Activated CD8-positive, alpha-beta memory T cell treated with anti-CD3 and anti-CD28 coated beads, Interleukin-2, amount 50 U/mL, for 24 hours (primary cell): Measurements from ENCODE around the gene ATP9B.

Experiments
- DNase-seq: peaks from one replicate; pipeline ENCODE4 v3.0.0-alpha.2; 2020; ENCODE audit errors: extremely low read depth

Gene ATP9B

DNA sequence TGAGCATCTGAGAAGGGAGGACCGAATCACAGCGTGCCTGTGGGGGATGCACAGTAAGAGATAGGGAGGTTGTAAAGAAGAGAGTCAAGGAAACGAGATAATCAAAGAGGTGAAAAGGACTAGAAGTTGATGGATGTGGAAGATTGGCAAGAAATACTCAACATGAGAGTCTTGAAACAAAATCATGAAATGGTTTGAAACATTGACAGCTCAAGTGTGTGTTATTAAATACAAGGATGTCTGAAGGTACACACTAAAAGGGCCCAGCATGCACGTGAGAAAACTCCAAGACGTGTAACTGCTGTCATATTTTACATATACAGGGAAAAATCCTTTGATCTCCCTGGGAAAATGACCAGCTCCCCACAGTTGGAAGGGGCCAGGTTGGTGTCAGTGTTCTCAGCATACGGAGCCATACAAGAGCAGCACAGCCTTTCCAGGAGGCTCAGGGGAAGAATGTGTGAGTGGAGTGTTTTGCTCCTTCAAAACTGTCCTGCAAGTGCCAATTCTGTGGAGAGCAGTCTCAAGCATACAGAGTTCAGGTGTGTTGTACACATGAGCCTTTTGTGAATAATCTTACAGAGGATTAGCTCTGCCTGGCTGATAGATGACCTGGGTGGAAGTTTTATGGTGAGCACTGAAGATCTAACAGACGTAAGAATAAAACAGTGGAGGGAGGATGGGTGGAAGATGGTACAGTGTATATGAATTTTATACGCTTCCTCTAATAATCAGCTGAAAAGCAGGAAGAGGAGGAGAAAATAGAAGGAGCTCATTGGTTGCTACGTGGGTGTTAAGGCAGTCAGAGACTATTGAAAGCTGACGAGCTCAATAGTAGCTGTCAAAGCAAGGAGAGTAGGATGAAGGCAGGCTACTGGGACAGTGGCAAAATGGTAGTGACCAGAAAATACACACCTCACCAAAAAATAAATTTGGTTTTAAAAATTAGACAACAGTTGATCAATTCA, 126.8 kb downstream of the ATP9B start:
- DNase-seq = no peak

DNA sequence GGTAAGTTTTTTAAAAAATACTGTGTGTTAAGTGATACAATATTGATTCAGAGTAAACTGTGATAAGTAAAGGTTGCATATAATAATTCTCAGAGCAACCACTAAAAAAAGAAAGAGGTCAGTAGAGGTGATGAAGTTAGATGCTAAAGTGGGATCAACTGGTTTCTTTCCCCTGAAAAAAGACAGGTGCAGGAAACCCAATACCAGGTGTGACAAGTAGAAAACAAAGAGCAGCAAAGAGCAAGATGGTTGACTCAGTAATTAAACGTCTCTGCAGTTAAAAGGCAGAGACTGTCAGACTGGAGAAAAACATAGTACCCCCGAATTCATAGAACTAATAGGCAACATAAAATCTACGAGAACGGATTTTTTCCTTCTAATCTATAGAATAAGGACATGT, 128.3 kb downstream of the ATP9B start:
- no peak for DNase-seq

DNA sequence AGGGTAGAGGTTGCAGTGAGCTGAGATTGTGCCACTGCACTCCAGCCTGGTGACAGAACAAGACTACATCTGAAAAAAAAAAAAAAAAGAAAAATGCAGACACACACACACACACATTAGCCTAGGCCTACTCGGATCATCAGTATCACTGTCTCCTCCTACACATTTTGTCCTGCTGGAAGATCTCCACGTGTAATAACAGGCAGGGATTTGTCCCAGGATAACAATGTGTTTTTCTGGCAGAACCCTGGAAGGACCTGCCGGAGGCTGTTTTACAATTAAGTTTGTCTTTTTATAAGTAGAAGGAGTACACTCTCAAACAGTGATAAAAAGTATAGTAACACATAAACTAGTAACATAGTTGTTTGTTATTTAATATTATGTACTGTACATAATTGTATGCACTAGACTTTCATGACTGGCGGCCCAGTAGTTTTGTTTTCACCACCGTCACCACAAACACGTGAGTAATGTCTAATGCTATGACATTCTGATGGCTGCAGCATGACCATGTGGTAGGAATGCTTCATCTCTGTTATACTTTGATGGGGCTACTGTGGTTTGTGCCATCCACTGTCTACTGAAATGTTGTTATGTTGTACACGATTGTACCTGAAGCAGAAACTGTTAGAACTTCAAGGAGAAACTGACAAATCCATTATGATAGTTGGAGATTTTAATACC, 130.6 kb downstream of the ATP9B start:
- no peak for DNase-seq

DNA sequence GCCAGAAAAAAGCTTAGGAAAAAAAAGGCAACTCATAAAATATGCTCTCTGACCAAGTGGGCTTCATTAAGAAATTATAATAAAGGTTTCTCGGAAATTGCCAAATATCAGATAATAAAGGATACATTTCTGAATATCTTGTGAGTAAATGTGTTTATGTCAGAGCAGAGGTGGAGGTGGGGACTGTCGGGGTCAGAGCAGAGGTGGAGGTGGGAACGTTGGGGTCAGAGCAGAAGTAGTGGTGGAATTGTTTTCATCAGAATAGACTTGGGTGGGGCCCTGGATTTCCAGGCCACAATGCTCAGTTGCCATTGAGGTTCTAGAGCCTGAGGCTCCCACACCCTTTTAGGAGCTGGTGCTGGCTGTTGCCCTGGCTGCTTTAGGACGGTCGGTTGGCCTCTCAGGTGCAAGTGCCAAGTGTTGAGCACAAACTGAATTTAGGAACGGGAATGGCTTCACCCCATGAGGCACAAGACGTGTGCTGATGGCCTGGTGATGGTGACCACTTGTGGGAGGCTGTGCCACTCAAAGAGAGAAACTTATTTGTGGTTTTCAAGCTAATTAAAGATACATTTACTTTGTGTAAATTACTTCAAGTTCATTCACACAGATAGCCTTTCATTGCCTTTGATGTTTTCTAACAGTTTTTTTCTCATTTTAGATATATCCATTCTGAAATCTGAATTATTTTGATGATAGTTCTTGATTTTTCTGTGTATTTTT, 131.5 kb downstream of the ATP9B start:
- DNase-seq = no peak

DNA sequence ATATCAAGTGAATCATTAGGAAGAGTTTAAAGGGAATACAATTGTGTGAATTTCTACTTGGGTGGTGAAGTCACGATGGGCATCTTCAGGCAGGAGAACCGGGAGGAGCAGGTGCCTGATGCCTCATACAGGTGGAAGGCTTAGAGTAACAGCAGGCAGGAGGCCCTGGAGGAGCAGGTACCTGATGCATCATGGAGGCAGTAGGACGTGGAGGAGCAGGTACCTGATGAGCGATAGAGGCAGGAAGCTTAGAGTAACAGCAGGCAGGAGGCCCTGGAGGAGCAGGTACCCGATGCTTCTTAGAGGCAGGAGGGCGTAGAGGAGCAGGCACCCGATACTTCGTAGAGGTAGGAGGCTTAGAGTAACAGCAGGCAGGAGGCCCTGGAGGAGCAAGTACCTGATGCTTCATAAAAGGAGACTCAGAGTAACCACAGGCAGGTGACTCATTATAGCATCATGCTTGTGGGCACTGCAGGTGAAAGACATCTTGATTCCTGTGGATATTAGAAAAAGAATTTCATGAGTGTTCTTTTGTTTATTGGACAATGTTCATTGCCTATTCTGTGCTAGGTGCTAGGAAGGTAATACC, 133.9 kb downstream of the ATP9B start:
- DNase-seq = no peak

DNA sequence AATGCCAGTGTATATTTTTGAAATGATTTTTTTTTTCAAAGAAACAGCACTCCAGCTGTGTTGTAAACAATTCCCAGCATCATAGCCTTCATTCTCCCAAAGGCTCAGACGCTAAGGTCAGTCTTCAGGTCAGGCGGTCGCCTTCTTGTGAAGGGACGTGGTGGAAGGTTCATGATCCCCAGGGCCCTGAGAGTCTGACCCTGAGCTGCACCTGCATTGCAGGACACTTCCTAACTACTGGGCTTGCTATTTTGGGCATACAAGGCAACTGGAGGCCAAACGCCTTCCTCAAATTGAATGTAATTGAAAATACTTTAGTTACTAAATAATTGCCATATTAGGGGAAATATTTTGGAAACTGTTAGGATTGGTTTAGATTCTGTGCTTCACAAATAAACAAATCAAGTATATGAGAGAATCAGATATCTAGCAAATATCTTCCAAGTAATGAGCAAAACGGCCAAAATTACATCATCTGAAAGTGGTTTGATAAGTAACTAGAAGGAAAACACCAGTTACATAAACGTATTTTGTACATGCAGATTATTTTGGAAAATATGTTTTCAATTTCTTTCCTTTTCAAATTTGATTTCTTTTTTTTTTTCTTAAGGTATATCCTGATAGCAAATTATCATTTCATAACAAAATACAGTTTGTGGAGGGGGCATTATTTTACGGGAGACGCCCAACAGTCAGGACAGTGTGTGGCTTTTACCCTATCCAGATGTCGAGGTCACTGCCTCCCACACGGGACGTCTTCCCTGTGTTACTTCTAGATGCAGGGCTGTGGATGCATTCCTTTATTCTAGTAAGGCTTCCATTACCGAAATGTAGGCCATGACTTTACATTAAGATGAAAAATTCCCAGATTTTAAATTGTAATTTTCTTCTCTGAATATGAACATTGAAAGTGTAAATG, 136.0 kb downstream of the ATP9B start:
- DNase-seq = no peak

DNA sequence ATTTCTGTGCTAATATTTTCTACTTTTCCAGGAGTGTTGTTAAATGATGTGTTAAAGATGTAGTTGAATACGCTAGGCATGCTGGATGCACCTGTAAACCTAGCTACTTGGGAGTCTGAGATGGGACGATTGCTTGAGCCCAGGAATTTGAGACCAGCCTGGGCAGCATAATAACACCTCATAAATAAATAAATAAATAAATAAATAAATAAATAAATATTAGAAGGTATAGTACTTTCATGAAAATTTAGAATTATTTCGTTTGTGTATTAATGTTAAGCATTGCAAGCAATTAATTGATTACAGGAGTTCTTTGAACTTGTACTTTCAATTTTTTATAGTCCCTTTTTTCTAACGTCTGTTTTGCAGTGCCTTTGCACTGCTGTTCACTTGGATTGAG, 137.2 kb downstream of the ATP9B start:
- no peak for DNase-seq

DNA sequence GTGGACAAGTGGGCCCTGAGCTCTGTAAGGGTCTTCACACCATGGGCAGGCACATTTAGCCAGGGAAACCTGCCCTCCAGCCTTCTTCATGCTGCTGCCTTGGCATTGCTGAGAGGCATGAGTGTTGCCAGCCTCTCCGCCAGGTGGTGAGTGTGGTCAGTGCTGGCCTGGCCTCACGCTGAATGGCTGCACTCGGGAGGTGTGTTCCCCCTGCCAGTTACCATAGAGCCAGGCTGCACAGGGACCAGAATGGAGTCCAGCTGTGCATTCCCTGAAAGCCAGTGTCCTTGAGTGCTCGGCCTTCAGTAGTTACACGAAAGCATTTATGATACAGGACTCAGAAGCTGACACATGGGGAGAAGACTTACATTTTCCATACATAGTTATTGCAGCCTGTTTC, 139.7 kb downstream of the ATP9B start:
- no peak for DNase-seq

DNA sequence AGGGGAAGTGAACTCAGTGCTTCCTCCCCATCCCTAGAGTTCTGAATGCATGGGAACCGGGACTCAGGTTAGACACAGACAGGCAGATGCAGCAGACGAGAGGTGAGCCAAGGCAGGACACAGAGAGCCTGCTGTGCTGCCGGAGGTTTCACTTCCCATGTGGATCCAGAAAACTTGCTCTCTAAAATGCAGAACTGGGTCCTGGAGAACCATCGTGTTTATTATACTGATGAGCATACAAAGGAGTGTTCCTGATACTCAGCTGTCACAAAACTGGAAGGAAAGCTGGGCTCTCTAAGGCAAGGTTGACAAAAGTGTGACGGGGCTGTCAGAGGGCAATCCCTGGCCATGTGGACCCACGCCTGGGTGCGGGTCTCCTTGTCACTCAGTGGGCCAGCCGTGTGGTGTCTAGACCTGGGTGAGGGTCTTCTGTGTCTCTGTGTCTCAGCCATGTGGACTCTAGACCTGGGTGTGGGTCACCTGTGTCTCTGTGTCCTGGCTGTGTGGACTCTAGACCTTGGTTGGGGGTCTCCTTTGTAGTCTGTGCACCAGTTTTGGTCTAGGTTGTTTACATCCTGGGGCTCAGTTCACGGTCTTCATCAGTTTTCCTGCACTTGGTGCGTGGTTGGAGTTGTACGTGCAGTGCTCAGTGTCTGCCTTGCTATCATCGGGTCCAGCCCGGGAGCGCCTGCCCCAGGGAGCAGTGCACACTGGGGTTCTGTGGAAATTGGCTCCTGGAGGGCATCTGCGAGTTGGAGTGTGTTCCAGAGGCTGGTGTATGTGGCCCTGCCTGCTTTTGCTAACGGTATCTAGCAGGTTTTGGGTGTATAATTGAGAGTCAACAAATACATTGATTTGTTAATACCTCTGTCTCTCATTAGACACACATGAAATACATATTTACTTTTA, 141.1 kb downstream of the ATP9B start:
- DNase-seq = no peak

DNA sequence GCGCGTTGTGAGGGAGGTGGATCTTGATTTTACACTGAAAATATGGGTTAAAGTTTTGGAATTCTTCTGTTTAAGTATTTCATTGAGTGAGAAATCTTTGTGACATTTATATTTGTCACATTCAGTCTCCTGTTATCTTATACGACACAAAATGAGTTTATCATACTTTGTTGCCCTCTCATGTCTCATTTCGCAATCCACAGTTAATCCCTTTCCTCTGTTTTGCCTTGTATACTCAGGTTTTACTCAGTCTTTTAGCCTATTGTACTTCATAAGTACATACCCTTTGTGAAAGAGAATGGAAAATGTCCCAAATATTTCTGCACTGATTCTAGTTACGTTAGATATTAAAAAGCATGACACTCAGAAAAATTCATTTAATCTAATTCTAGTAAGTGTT, 142.7 kb downstream of the ATP9B start:
- no peak for DNase-seq

DNA sequence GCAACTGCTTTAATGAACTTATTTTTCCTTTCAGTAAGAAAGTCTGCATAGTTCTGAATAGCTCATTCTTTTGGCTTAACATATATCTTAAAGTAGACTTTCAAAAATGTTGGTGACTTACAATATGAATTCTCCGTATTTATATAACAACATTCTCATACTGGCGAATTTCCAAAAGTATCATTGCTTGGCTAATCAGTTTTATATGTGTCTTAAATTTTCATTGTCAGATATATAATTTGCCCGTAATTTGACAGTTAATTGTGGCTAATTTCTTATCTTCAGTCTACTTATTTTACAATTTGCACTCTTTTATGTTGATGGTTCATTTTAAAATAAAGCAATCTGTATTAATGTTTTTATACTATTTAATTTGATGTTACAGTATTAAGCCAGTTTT, 144.9 kb downstream of the ATP9B start:
- no peak for DNase-seq

DNA sequence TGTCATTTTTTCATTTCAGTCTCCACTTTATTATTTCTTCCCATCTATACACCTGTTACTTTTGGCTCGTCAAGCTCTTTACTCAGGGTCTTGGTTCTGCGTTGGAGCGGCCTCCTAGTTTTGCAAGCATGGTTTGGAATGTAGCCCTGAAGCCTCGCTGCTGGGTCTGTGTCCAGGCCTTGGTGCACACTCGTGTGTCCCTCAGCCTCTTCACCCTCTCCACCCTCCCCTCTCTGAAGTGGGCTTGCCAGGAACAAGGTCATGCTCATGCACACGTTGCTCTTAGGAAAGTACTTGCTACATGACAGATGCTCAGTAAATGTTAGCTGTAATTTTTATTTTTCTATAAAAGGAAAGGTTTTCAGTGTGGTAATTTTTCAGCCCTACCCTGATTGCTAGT, 147.0 kb downstream of the ATP9B start:
- DNase-seq = no peak

DNA sequence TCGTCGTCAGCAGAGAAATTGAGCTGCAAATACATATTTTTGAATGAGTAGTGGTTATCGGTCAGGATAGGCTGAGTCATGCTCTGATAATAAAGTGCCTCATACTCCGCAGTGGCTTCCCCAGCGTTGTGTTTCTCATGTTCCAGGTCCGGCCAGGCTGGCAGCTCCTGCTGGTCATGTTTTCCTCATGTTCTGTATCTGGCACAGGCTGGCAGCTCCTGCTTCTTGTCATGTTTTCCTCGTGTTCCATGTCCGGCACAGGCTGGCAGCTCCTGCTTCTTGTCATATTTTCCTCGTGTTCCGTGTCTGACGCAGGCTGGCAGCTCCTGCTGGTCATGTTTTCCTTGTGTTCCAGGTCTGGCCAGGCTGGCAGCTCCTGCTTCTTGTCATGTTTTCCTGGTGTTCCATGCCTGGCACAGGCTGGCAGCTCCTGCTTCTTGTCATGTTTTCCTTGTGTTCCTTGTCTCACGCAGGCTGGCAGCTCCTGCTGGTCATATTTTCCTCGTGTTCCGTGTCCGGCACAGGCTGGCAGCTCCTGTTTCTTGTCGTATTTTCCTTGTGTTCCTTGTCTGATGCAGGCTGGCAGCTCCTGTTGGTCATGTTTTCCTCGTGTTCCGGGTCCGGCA, 148.9 kb downstream of the ATP9B start:
- DNase-seq = no peak

DNA sequence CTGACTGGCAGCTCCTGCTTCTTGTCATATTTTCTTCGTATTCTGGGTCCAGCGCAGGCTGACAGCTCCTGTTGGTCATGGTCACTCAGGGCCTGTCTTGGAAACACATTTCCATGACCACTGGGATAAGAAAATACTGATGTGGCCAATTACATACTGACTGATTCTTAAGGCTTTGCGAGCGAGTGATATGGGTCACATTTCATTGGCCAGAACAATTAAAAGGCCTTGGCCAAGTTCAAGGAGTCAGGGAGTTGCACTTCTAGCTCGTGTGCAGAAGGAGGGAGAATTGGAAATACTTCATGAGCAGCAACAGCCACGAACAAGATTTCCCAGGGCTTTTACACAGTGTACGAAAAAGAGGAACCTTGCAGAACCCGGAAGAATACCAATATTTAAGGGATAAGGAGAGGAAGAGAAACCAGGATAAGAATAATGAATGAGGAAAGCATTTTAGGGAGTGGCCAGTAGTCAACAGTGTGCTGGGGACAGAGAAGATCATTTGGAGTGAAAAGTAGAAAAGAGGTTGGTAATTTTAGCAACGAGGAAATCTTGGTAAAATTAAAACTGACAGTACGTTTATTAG, 149.5 kb downstream of the ATP9B start:
- DNase-seq = no peak

DNA sequence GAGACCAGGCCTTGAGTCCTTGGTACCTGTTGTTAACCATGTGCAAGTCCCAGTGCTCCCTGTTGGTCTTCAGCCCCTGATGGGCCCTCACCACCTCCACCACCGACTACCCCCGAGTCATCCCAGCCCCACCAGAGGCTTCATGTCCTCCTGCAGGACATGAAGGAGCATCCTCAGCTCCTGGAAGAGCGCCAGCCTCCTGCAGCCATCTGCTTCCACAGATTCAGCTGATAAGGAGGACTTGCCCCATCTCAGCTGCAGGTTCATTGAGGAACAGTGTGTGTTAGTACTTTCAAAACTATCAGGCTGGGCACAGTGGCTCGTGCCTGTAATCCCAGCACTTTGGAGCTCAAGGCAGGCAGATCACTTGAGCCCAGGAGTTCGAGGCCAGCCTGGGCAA, 151.9 kb downstream of the ATP9B start:
- no peak for DNase-seq

DNA sequence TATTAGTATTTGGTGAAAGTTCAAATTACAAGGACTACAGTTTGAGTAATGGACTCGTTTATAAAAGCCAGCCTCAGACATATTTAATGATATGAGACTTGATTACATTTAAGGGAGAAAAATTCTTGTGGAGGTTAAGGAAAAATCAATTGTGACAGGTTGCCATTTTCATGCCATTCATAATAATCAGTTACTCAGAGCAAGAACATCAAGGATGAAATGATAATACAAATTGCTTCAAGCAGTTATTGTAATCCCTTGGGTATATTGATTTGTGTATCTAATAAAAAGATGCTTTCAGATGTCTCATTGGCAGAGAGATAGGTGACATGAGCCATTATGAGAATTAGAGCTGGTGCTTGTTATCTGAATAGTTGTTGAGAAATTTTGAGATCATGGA, 153.6 kb downstream of the ATP9B start:
- no peak for DNase-seq

DNA sequence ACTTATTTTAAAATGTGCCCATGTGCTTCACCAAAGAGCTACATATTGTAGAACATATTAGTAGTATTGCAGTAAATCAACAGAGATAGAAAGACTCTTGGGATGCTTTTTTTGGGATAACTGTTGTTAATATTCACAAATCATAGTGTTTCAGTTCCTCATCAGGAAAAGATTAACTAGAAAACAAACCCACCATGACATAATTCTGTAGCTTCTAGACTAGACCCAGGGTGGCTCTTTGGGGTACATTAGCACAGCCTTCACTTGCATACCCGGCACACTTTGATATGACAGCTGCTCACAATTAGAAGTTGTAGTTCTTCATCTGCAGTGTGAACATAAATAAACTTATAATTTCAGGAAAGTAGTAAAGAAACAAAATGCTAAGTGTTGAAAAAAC, 154.2 kb downstream of the ATP9B start:
- no peak for DNase-seq

DNA sequence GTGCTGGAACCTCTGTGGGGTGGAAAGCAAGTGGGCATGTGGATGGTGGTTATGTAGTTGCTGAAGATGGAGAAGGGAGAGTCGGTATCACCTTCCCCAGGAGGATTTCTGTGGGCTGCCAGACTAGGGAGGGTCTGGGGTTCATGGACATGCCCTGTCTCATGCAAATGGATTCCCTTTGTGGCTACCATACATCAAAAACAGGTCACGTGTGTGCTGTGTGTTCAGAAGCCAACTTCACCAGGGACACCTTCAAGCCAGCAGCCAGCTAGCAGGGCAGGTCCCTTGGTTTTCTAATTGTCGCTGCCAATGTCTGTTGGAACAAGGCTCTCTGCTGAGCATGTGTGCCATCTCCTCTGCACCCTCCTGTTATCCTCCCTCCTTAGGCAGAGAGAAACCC, 155.2 kb downstream of the ATP9B start:
- DNase-seq = no peak

DNA sequence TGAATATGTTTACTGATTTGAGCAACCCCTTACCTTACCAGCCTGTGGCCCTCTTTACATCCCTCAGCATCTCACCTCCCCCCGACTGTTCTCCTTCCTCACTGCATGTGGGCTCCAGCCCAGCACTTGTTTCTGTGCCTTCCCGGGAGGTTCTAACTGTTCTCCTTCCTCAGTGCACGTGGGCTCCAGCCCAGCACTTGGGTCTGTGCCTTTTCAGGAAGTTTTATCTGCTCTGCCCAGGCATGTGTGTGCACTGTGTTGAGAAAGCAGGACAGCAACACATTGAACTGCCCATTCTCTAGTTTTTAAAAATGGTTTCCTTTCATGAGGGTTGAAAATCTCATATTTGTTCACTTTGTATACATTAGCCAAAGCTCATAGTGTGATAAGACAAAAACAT, 158.4 kb downstream of the ATP9B start:
- no peak for DNase-seq
